HepG2 (cell line): ENCODE results near the gene SERPINE3. TPM values are rescaled to one million over a fixed set of nuclear protein-coding genes. Genes with fewer than 3 reads are reported as not detected.

Experiments
- ATAC-seq: fragments of 200-7000 bp; cut with Tn5 transposase; 3 replicates; pipeline ENCODE4 v1.9.1; 2020; ENCODE audit warnings: mild to moderate bottlenecking, moderate library complexity
- BruUV-seq: library from RNA; stranded (reverse); fragments of 400-500 nt; replicated peaks from 2 replicates; lab custom pipeline; 2021; lab: Mats Ljungman, UMichigan
- CTCF ChIA-PET: fragments of 300-600 bp; formaldehyde crosslinking; extraction: SDS; loops from one replicate; lab custom pipeline; 2021; ENCODE audit warnings: low total read pairs, inconsistent platforms, low intra/inter-chr PET ratio; lab: Yijun Ruan, JAX
- POLR2A ChIA-PET: fragments of 350-600 bp; sonication (Branson Sonifier 250); formaldehyde crosslinking; loops from one replicate; lab custom pipeline; 2020; ENCODE audit warnings: antibody characterized with exemption, inconsistent platforms; lab: Yijun Ruan, JAX
- DNase-seq: peaks from one replicate; pipeline ENCODE4 v3.0.0-alpha.2; 2015; ENCODE audit warnings: low spot score
- FAIRE-seq: peaks from 3 replicates; lab custom pipeline; 2011; peaks lifted over from hg19 to GRCh38; lab: Jason Lieb, UNC
- H2AFZ ChIP-seq: one replicate; pipeline ENCODE4 v1.6.1; 2011; ENCODE audit warnings: low read length, inconsistent platforms
- H3K27ac ChIP-seq: fragments of 300-600 bp; 3 replicates; pipeline ENCODE4 v1.8.0; 2011; ENCODE audit warnings: mixed run types, mild to moderate bottlenecking, mixed read lengths, low read length, inconsistent platforms; ENCODE audit not compliant: insufficient read depth; ENCODE audit errors: extremely low read length
- H3K27me3 ChIP-seq, 2 experiments: fragments of 200-600 bp in 1 of 2; 2 replicates in 1 of 2; 3 replicates in 1 of 2; pipeline versions ENCODE4 v1.6.0 to v1.8.0; 2011; ENCODE audit warnings: low read length in 2 of 2, mild to moderate bottlenecking in 2 of 2, moderate library complexity in 2 of 2, inconsistent platforms in 1 of 2; ENCODE audit not compliant: insufficient read depth in 2 of 2, control insufficient read depth in 1 of 2
- H3K36me3 ChIP-seq, 2 experiments: fragments of 200-600 bp in 1 of 2; replicated peaks in 1 of 2; 2 replicates in 1 of 2; 3 replicates in 1 of 2; pipeline versions ENCODE4 v1.5.1 to v1.8.0; 2011; ENCODE audit warnings: low read length in 2 of 2, inconsistent platforms in 1 of 2; ENCODE audit not compliant: insufficient read depth in 2 of 2, control insufficient read depth in 1 of 2
- H3K4me1 ChIP-seq: 2 replicates; pipeline ENCODE4 v1.5.1; 2012; ENCODE audit warnings: low read length, inconsistent platforms; ENCODE audit not compliant: insufficient read depth
- H3K4me2 ChIP-seq: 2 replicates; pipeline ENCODE4 v1.6.0; 2011; ENCODE audit warnings: low read depth, low read length, inconsistent platforms
- H3K4me3 ChIP-seq, 3 experiments: fragments of 200-600 bp in 1 of 3; sonication (generic), shearing (Covaris generic) in 1 of 3; replicated peaks in 1 of 3; 2 replicates each; pipeline ENCODE4 v1.5.1; 2011 to 2016; ENCODE audit warnings: low read length in 3 of 3, inconsistent platforms in 2 of 3, low read depth in 2 of 3, mild to moderate bottlenecking in 2 of 3, control low read depth in 1 of 3, mixed read lengths in 1 of 3; ENCODE audit not compliant: insufficient read depth in 1 of 3
- H3K79me2 ChIP-seq: one replicate; pipeline ENCODE4 v1.6.1; 2011; ENCODE audit warnings: low read length, inconsistent platforms; ENCODE audit not compliant: insufficient read depth
- H3K9ac ChIP-seq: 2 replicates; pipeline ENCODE4 v1.6.0; 2011; ENCODE audit warnings: mild to moderate bottlenecking, low read depth, low read length, inconsistent platforms; ENCODE audit not compliant: insufficient read depth
- H3K9me3 ChIP-seq: 2 replicates; pipeline ENCODE4 v1.5.1; 2012; ENCODE audit warnings: mild to moderate bottlenecking, low read length
- H4K20me1 ChIP-seq: 2 replicates; pipeline ENCODE4 v1.6.0; 2011; ENCODE audit warnings: inconsistent platforms, mild to moderate bottlenecking, low read length, moderate library complexity; ENCODE audit not compliant: insufficient read depth
- GPN1 ChIP-seq: sonication (generic); formaldehyde crosslinking; IDR thresholded peaks from 2 replicates; pipeline ENCODE4 v1.5.1; 2020; ENCODE audit warnings: missing genetic modification reagents, borderline replicate concordance
- KDM5A ChIP-seq: fragments of 200-600 bp; sonication (generic); IDR thresholded peaks from 2 replicates; pipeline ENCODE4 v1.7.0; 2018; ENCODE audit warnings: antibody characterized with exemption, mild to moderate bottlenecking, low read length, borderline replicate concordance
- MYC ChIP-seq: sonication (generic); formaldehyde crosslinking; IDR thresholded peaks from 2 replicates; pipeline ENCODE4 v1.9.0; 2021; ENCODE audit warnings: missing genetic modification reagents, borderline replicate concordance
- PHF20 ChIP-seq: sonication (generic); formaldehyde crosslinking; IDR thresholded peaks from 2 replicates; pipeline ENCODE4 v1.5.0; 2020; ENCODE audit warnings: mild to moderate bottlenecking, missing genetic modification reagents
- SAP130 ChIP-seq: IDR thresholded peaks from 2 replicates; pipeline ENCODE4 v1.6.1; 2016; ENCODE audit warnings: low read depth
- SRSF4 ChIP-seq: fragments of 200-400 bp; formaldehyde crosslinking; IDR thresholded peaks from one replicate; pipeline ENCODE4 v1.6.1; 2018; ENCODE audit warnings: mild to moderate bottlenecking, low read depth, low read length, moderate library complexity; ENCODE audit not compliant: poor library complexity, severe bottlenecking
- SRY ChIP-seq: sonication (generic); formaldehyde crosslinking; IDR thresholded peaks from 2 replicates; pipeline ENCODE4 v1.8.0; 2022; ENCODE audit warnings: mild to moderate bottlenecking, missing genetic modification reagents
- TSC22D2 ChIP-seq: sonication (generic); formaldehyde crosslinking; IDR thresholded peaks from 2 replicates; pipeline ENCODE4 v1.5.1; 2020; ENCODE audit warnings: missing genetic modification reagents, mild to moderate bottlenecking, borderline replicate concordance
- YEATS4 ChIP-seq: sonication (generic); formaldehyde crosslinking; IDR thresholded peaks from 2 replicates; pipeline ENCODE4 v1.4.0; 2020; ENCODE audit warnings: missing genetic modification reagents, borderline replicate concordance
- ZBTB8A ChIP-seq: sonication (generic); formaldehyde crosslinking; IDR thresholded peaks from 2 replicates; pipeline ENCODE4 v1.4.0; 2020; ENCODE audit warnings: mild to moderate bottlenecking, low read depth, missing genetic modification reagents, borderline replicate concordance
- ZNF557 ChIP-seq: sonication (generic); formaldehyde crosslinking; IDR thresholded peaks from 2 replicates; pipeline ENCODE4 v1.4.0; 2020; ENCODE audit warnings: missing genetic modification reagents
- ZNF598 ChIP-seq: sonication (generic); formaldehyde crosslinking; IDR thresholded peaks from 2 replicates; pipeline ENCODE4 v1.5.1; 2020; ENCODE audit warnings: mild to moderate bottlenecking, missing genetic modification reagents, borderline replicate concordance
- ZNF660 ChIP-seq: sonication (generic); formaldehyde crosslinking; IDR thresholded peaks from 2 replicates; pipeline ENCODE4 v1.5.1; 2020; ENCODE audit warnings: mild to moderate bottlenecking, low read depth, missing genetic modification reagents, borderline replicate concordance
- WGBS: methylation state at CpG from one replicate; pipeline ENCODE4 v1.1.6; 2017; ENCODE audit warnings: low lambda C conversion rate; 5-methylcytosine and 5-hydroxymethylcytosine counted together
- in situ Hi-C: cut with HindIII; loops from 2 replicates; pipeline ENCODE4 v1.10.0; 2017; ENCODE audit warnings: low pct_unique_long_range_greater_than_20kb; ENCODE audit not compliant: extremely low pct_ligation_motif_present
- intact Hi-C: fragments of 100-400 bp; cut with micrococcal nuclease; formaldehyde crosslinking; loops from one replicate; pipeline ENCODE4 v1.10.0; 2022; ENCODE audit not compliant: unreplicated experiment
- polyA plus RNA-seq, 8 experiments: library from polyadenylated mRNA; depleted of rRNA in 3 of 8; stranded (reverse) in 7 of 8; unstranded in 1 of 8; fragments of >200 nt; fragmentation: Illumina TruSeq in 4 of 8; extraction: Trizol in 4 of 8; gene quantifications; 2 replicates each; pipeline versions ENCODE4 v1.2.1 to v1.2.3, GENCODE V29; 2011 to 2016; ENCODE audit warnings: low read depth in 4 of 8, missing spikeins in 1 of 8, mixed read lengths in 1 of 8; ENCODE audit not compliant: insufficient read depth in 1 of 8
- total RNA-seq, 5 experiments: library from RNA; depleted of rRNA; stranded (reverse); fragments of >200 nt; fragmentation: Illumina TruSeq; extraction: Trizol; gene quantifications; 2 replicates each; pipeline ENCODE4 v1.2.3, GENCODE V29; 2016; ENCODE audit warnings: low read depth in 1 of 5
- TF ChIP-seq, protein P1 (sequence below): sonication (generic); formaldehyde crosslinking; IDR thresholded peaks from 2 replicates; pipeline ENCODE4 v1.5.0; 2020; ENCODE audit warnings: mild to moderate bottlenecking, missing genetic modification reagents, borderline replicate concordance
- TF ChIP-seq, protein P2 (sequence below): sonication (generic); formaldehyde crosslinking; IDR thresholded peaks from 2 replicates; pipeline ENCODE4 v1.4.0; 2020; ENCODE audit warnings: missing genetic modification reagents
- TF ChIP-seq, protein P3 (sequence below): sonication (generic); formaldehyde crosslinking; IDR thresholded peaks from 2 replicates; pipeline ENCODE4 v1.5.1; 2020; ENCODE audit warnings: mild to moderate bottlenecking, missing genetic modification reagents, moderate library complexity

Gene SERPINE3
- total and polyA plus RNA-seq, 2 of the 13 experiments (the other 11 are each of a cell fraction or from before 2014, with no cell fraction given) = not detected

- WGBS = 0% methylated on average over 1 of the region's 1 CpG
- no peaks in the 10 kb centered on the region for H3K36me3 ChIP-seq
- no peak overlapping the region for H3K9ac ChIP-seq
- H3K4me1 ChIP-seq = no peaks in the 10 kb centered on the region
- H4K20me1 ChIP-seq = no peaks in the 10 kb centered on the region; the same call in 1 of the 2 replicates
- no peak for FAIRE-seq
- no peak overlapping the region for H3K27ac ChIP-seq
- no peak for DNase-seq
- in situ Hi-C loops (no loop called here), intact Hi-C loops (no loop called here)
- no peak overlapping the region for H3K4me2 ChIP-seq
- no peak for ATAC-seq
- no TSS peak for BruUV-seq
- H3K79me2 ChIP-seq = no peaks in the 10 kb centered on the region
- no peaks in the 10 kb centered on the region for H3K9me3 ChIP-seq
- peaks cover 0 to 13% of the 10 kb centered on the region in 2 experiments; a peak in 1 of 5 replicates for H3K27me3 ChIP-seq
- H3K4me3 ChIP-seq = no peak overlapping the region
- ChIA-PET POLR2A (no interaction called here), CTCF (no interaction called here)
- no peak overlapping the region for H2AFZ ChIP-seq
- no peak for TF ChIP-seq ZBTB8A (CRISPR knock-in tag)
- no peak for TF ChIP-seq ZNF557 (CRISPR knock-in tag)
- TF ChIP-seq SRSF4 = no peak
- TF ChIP-seq, protein P1, sequence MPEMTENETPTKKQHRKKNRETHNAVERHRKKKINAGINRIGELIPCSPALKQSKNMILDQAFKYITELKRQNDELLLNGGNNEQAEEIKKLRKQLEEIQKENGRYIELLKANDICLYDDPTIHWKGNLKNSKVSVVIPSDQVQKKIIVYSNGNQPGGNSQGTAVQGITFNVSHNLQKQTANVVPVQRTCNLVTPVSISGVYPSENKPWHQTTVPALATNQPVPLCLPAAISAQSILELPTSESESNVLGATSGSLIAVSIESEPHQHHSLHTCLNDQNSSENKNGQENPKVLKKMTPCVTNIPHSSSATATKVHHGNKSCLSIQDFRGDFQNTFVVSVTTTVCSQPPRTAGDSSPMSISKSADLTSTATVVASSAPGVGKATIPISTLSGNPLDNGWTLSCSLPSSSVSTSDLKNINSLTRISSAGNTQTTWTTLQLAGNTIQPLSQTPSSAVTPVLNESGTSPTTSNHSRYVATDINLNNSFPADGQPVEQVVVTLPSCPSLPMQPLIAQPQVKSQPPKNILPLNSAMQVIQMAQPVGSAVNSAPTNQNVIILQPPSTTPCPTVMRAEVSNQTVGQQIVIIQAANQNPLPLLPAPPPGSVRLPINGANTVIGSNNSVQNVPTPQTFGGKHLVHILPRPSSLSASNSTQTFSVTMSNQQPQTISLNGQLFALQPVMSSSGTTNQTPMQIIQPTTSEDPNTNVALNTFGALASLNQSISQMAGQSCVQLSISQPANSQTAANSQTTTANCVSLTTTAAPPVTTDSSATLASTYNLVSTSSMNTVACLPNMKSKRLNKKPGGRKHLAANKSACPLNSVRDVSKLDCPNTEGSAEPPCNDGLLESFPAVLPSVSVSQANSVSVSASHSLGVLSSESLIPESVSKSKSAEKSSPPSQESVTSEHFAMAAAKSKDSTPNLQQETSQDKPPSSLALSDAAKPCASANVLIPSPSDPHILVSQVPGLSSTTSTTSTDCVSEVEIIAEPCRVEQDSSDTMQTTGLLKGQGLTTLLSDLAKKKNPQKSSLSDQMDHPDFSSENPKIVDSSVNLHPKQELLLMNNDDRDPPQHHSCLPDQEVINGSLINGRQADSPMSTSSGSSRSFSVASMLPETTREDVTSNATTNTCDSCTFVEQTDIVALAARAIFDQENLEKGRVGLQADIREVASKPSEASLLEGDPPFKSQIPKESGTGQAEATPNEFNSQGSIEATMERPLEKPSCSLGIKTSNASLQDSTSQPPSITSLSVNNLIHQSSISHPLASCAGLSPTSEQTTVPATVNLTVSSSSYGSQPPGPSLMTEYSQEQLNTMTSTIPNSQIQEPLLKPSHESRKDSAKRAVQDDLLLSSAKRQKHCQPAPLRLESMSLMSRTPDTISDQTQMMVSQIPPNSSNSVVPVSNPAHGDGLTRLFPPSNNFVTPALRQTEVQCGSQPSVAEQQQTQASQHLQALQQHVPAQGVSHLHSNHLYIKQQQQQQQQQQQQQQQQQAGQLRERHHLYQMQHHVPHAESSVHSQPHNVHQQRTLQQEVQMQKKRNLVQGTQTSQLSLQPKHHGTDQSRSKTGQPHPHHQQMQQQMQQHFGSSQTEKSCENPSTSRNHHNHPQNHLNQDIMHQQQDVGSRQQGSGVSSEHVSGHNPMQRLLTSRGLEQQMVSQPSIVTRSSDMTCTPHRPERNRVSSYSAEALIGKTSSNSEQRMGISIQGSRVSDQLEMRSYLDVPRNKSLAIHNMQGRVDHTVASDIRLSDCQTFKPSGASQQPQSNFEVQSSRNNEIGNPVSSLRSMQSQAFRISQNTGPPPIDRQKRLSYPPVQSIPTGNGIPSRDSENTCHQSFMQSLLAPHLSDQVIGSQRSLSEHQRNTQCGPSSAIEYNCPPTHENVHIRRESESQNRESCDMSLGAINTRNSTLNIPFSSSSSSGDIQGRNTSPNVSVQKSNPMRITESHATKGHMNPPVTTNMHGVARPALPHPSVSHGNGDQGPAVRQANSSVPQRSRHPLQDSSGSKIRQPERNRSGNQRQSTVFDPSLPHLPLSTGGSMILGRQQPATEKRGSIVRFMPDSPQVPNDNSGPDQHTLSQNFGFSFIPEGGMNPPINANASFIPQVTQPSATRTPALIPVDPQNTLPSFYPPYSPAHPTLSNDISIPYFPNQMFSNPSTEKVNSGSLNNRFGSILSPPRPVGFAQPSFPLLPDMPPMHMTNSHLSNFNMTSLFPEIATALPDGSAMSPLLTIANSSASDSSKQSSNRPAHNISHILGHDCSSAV = no peak
- no peak for TF ChIP-seq PHF20 (CRISPR knock-in tag)
- no peak for TF ChIP-seq YEATS4 (CRISPR knock-in tag)
- TF ChIP-seq GPN1 (CRISPR knock-in tag) = no peak
- no peak for TF ChIP-seq SRY
- no peak for TF ChIP-seq ZNF598
- TF ChIP-seq, protein P2, sequence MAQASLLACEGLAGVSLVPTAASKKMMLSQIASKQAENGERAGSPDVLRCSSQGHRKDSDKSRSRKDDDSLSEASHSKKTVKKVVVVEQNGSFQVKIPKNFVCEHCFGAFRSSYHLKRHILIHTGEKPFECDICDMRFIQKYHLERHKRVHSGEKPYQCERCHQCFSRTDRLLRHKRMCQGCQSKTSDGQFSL (CRISPR knock-in tag) = no peak
- TF ChIP-seq, protein P3, sequence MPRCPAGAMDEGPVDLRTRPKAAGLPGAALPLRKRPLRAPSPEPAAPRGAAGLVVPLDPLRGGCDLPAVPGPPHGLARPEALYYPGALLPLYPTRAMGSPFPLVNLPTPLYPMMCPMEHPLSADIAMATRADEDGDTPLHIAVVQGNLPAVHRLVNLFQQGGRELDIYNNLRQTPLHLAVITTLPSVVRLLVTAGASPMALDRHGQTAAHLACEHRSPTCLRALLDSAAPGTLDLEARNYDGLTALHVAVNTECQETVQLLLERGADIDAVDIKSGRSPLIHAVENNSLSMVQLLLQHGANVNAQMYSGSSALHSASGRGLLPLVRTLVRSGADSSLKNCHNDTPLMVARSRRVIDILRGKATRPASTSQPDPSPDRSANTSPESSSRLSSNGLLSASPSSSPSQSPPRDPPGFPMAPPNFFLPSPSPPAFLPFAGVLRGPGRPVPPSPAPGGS = no peak
- TF ChIP-seq ZNF660 (CRISPR knock-in tag) = no peak
- no peak for TF ChIP-seq KDM5A
- TF ChIP-seq SAP130 = no peak
- TF ChIP-seq TSC22D2 (CRISPR knock-in tag) = no peak
- TF ChIP-seq MYC (CRISPR knock-in tag) = no peak
Measured at GRCh38 chr13:51313619-51314018, 25.9 kb upstream of the SERPINE3 start.
